PC-9 (cell line): Measurements from ENCODE around the gene LEKR1.

Experiments
- EZH2 ChIP-seq: fragments of 200-600 bp; sonication (generic); IDR thresholded peaks from 2 replicates; pipeline ENCODE4 v1.8.0; 2017; ENCODE audit warnings: antibody characterized with exemption, low read depth
- TF ChIP-seq, protein P1 (sequence below): fragments of 200-600 bp; sonication (generic); conservative IDR thresholded peaks from 2 replicates; pipeline ENCODE4 v1.6.1; 2017; ENCODE audit warnings: mixed run types, antibody characterized with exemption, mild to moderate bottlenecking, moderate library complexity

GRCh38 chr3:156981005-156981404, 154.9 kb downstream of the LEKR1 start:
- TF ChIP-seq, protein P1, sequence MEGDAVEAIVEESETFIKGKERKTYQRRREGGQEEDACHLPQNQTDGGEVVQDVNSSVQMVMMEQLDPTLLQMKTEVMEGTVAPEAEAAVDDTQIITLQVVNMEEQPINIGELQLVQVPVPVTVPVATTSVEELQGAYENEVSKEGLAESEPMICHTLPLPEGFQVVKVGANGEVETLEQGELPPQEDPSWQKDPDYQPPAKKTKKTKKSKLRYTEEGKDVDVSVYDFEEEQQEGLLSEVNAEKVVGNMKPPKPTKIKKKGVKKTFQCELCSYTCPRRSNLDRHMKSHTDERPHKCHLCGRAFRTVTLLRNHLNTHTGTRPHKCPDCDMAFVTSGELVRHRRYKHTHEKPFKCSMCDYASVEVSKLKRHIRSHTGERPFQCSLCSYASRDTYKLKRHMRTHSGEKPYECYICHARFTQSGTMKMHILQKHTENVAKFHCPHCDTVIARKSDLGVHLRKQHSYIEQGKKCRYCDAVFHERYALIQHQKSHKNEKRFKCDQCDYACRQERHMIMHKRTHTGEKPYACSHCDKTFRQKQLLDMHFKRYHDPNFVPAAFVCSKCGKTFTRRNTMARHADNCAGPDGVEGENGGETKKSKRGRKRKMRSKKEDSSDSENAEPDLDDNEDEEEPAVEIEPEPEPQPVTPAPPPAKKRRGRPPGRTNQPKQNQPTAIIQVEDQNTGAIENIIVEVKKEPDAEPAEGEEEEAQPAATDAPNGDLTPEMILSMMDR, result no peak
- TF ChIP-seq EZH2, result no peak
